HUDEP-2 (cell line): ENCODE results near the gene DOCK1.
"Not testable (repeated sequence)": the region's sequence is repeated elsewhere in the genome, so short reads cannot be mapped to it uniquely, and the experiment has no call there.

Source experiments
- DNase-seq, 76 experiments: peaks; one replicate each; lab custom pipeline; 2025; ENCODE audit not compliant: unreplicated experiment in 76 of 76; lab: John Stamatoyannopoulos, UW

DOCK1 gene

GRCh38 chr10:126904818-126905701, at the start of gene DOCK1:
Gene DOCK1 (plus strand): TSS chr10:126905428. CDS start chr10:126905518, 90 bp downstream.
- no peak for DNase-seq

DNA sequence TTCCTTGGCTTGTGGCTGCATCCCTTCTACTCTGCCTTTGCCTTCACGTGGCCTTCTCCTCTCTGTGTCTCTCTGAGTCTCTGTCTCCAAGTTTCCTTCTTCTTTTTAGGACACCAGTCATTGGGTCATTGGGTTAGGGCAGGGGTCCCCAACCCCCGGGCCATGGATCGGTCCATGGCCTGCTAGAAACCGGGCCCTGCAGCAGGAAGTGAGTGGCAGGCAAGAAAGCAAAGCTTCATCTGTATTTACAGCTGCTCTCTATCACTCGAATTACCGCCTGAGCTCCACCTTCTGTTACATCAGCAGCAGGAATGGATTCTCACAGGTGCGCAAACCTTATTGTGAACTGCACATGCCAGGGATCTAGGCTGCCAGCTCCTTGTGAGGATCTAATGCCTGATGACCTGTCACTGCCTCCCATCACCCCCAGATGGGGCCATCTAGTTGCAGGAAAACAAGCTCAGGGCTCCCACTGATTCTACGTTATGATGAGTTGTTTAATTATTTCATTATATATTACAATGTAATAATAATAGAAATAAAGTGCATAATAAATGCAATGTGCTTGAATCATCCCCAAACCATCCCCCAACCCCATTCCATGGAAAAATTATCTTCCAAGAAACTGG, 47.9 kb upstream of the DOCK1 start:
- no peak for DNase-seq

- DNase-seq = no peak
These were observed 37.5 kb upstream of the DOCK1 start for GRCh38 chr10:126867567-126868365.

- DNase-seq = no peak
These were observed 36.9 kb upstream of the DOCK1 start for GRCh38 chr10:126868371-126868770.

DNA sequence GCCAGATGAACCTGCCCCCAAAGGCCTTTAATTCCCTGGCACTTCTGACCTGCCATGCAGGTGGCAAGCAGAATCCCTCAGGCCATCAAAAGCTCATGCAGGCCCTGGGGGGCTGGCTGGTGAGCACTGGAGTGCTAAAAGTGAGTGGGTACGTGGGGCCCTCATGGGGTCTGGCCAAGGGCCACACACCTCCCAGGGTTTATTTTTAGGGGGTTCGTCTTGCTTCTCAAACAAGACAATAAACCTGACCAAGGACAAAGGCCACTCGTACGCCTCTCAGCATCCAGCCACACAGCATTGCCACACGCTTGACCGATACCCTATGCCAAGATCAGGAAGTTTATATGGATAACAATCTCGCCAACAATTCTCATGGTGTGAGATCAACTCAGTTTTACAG, 33.1 kb upstream of the DOCK1 start:
- no peak for DNase-seq

- DNase-seq = no peak
These were observed 32.5 kb upstream of the DOCK1 start for GRCh38 chr10:126872768-126873167.

DNA sequence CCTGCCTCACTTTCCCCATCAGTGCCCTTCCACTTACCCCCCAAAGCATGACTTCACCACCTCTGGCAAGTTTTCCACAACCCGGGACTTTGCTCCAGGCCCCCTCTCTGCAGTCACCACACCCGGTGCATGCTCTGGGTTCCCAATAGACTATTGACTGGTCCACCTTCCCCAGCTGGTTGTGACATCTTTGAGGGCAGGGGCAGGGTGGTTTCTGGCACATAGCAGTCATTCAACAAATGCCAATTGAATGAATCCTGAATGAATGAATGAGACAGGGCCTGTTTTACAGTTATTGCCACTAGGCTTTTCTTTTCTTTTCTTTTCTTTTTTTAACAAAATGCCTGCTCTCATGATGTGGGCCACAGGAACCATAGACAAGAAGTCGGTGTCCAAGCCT, 28.8 kb upstream of the DOCK1 start:
- DNase-seq = no peak

GRCh38 chr10:126877390-126877789, 27.8 kb upstream of the DOCK1 start:
- no peak for DNase-seq

DNA sequence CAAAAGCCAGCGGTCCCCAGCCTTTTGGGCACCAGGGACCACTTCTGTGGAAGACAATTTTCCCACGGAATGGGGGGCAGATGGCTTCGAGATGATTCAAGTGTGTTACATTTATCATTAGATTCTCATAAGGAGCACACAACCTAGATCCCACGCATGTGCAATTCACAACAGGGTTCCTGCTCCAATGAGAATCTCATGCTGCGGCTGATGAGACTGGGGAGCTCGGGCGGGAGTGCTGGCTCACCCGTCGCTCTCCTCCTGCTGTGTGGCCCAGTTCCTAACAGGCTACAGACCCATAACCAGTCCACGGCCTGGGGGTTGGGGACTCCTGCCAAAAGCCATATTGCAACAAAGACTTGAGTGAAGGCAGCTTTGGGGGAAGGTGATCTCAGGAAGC, 26.6 kb upstream of the DOCK1 start:
- no peak for DNase-seq

DNA sequence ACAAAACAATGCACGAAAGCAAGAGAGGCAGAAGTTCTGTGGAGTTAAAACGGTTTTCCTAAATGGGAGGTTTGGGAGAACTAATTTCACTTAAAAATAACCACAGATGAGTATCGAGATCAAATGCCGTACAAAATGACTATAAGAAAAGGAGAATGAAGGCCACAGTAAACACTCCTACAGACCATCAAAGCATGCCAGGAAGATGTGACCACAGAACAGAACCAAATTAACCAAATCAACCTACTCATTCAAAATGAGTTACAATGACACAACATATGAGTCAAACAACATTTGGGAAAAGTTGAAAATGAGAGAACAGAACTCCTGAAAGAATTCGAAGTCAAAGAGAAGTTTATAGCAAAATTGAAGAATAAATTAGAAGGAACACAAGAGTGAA, 24.3 kb upstream of the DOCK1 start:
- no peak for DNase-seq

- not testable (repeated sequence) for DNase-seq
These were observed 23.2 kb upstream of the DOCK1 start for GRCh38 chr10:126882055-126882454.

DNA sequence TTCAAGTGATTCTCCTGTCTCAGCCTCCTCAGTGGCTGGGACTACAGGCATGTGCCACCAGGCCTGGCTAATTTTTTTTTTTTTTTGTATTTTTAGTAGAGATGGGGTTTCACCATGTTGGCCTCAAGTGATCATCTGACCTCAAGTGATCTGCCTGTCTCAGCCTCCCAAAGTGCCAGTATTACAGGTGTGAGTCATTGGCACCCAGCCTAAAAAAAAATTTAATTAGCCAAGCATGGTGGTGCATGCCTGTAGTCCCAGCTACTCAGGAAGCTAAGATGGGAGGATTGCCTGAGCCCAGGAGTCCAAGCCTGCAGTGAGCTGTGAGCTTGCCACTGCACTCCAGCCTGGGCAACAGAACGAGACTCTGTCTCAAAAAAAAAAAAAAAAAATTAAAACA, 16.8 kb upstream of the DOCK1 start:
- not testable (repeated sequence) for DNase-seq

DNA sequence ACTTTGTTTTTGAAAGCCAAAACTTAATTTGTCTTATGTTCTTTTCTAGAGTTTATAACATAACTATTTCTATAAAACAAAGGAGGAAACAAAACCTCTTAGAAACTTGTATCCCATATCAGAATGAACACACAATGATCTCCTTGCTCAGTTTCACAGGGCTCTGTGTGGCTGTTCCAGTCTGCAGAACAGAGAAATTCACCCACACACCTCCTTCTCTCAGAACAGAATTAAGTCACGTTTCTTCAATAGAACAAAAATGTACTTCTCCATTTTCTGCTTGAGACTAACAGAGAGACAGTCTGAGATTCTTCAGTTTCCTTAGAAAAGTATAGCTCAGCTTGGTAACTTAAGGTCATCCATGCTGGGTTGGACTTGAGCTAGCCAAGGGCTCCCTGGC, 15.8 kb upstream of the DOCK1 start:
- DNase-seq = no peak

DNA sequence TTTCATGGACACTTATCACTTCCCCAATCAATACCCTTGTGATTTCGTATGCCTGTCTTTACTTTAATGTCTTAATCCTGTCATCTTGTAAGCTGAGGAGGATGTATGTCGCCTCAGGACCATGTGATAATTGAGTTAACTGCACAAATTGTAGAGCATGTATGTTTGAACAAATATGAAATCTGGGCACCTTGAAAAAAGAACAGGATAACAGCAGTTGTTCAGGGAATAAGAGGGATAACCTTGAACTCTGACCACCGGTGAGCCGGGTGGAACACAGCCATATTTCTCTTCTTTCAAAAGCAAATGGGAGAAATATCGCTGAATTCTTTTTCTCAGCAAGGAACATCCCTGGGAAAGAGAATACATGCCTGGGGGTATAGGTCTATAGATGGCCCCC, 14.4 kb upstream of the DOCK1 start:
- DNase-seq = not testable (repeated sequence)

- no peak for DNase-seq
These were observed 12.7 kb upstream of the DOCK1 start for GRCh38 chr10:126892226-126893175.

GRCh38 chr10:126893206-126893605, 12.0 kb upstream of the DOCK1 start:
- DNase-seq = no peak

DNA sequence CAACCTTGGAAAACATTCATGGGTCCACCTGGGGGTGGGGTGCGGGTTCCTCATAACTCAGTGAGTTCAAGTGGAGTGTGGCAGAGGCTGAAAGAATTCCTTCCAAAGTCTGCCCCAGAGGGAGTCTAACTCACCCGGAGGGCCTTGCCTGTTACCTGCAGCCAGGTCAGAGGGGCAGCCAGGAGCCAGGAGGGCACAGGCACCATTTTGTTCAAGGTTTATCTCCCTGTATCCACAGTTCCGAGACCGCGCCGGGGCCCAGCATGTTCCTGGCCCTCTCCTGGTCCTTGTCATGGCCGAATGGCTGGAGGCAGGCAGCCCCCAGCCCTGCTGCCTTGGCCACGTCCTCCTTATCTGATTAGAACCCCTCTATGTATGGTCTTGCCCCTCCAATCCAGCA, 11.4 kb upstream of the DOCK1 start:
- DNase-seq = no peak

DNA sequence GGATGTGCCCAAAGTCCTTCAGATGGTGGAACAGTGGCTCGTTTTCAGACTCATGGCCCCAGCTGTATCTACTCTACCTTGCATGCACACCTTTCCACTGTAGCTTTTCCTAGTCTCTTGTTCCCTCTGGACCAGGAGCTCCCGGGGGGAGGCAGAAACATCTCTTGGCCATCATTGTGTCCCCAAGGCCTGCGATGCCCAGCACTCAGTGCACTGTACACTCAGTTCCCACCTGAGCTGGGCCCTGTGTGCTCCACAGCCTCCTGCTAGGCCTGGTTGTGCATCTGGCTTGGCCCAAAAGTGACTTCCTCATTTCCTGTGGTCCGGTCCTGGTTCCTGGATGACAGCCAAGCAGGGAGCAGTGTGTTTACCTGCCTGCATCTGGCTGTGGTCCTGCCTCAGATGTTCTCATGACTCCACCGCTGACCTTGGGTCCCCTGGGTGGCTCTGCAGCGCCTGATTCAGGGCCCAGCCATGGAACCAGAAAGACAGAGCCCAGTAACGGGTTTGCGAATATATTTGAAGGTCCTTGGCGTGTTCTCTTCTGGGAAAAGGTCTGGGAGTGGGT, 9.9 kb upstream of the DOCK1 start:
- no peak for DNase-seq

GRCh38 chr10:126898460-126898859, 6.8 kb upstream of the DOCK1 start:
- no peak for DNase-seq

DNA sequence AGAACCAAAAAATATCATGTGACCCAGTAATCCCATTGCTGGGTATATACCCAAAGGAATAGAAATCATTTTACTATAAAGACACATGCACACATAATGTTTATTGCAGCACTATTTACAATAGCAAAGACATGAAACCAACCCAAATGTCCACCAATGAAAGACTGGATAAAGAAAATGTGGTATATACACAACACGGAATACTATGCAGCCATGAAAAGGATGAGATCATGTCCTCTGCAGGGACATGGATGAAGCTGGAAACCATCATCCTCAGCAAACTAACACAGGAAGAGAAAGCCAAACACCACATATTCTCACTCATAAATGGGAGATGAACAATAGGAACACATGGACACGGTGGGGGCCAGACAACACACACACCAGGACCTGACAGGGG, 5.7 kb upstream of the DOCK1 start:
- DNase-seq = not testable (repeated sequence)
